MCF 10A (cell line): Measurements from ENCODE around the gene STK25. TPM values are rescaled to one million over a fixed set of nuclear protein-coding genes. Genes with fewer than 3 reads are reported as not detected.
"Not testable (repeated sequence)": the region's sequence is repeated elsewhere in the genome, so short reads cannot be mapped to it uniquely, and the experiment has no call there.

Experiments
- BruUV-seq: library from RNA; stranded (reverse); fragments of 400-500 nt; replicated peaks from 2 replicates; lab custom pipeline; 2021; lab: Mats Ljungman, UMichigan
- CTCF ChIA-PET: fragments of 300-600 bp; sonication (Branson Sonifier 250); formaldehyde crosslinking; extraction: SDS; loops from one replicate; lab custom pipeline; 2021; ENCODE audit warnings: antibody characterized with exemption, inconsistent platforms; lab: Yijun Ruan, JAX
- POLR2A ChIA-PET: fragments of 300-600, 350-650 bp; sonication (Branson Sonifier 250); formaldehyde crosslinking; extraction: SDS; loops from one replicate; lab custom pipeline; 2020; ENCODE audit warnings: antibody characterized with exemption, inconsistent platforms; lab: Yijun Ruan, JAX
- DNase-seq: peaks from one replicate; pipeline ENCODE4 v3.0.0-alpha.2; 2018; ENCODE audit not compliant: unreplicated experiment
- H3K27ac Mint-ChIP-seq: one replicate; pipeline ENCODE4 v1.8.0; 2022; ENCODE audit warnings: mild to moderate bottlenecking, low read depth, mixed read lengths; ENCODE audit not compliant: unreplicated experiment
- H3K27me3 Mint-ChIP-seq: one replicate; pipeline ENCODE4 v1.8.0; 2022; ENCODE audit warnings: mixed read lengths; ENCODE audit not compliant: insufficient read depth, unreplicated experiment
- H3K36me3 Mint-ChIP-seq: one replicate; pipeline ENCODE4 v1.8.0; 2022; ENCODE audit warnings: mild to moderate bottlenecking, moderate library complexity, mixed read lengths; ENCODE audit not compliant: insufficient read depth, unreplicated experiment
- H3K4me1 Mint-ChIP-seq: one replicate; pipeline ENCODE4 v1.8.0; 2022; ENCODE audit warnings: mixed read lengths; ENCODE audit not compliant: insufficient read depth, unreplicated experiment
- H3K4me3 Mint-ChIP-seq: one replicate; pipeline ENCODE4 v1.8.0; 2022; ENCODE audit warnings: mild to moderate bottlenecking, moderate library complexity, mixed read lengths; ENCODE audit not compliant: unreplicated experiment
- H3K9me3 Mint-ChIP-seq: one replicate; pipeline ENCODE4 v1.8.0; 2022; ENCODE audit warnings: mixed read lengths; ENCODE audit not compliant: unreplicated experiment
- intact Hi-C: fragments of 100-400 bp; cut with micrococcal nuclease; formaldehyde crosslinking; loops from 2 replicates; pipeline ENCODE4 v1.14.1; 2022
- total RNA-seq: library from RNA; stranded (reverse); gene quantifications from 2 replicates; pipeline ENCODE4 v1.2.3, GENCODE V29; 2022
- TF ChIP-seq, protein P1 (sequence below): fragments of 200-600 bp; IDR thresholded peaks from one replicate; pipeline ENCODE4 v1.8.0; 2022; ENCODE audit warnings: antibody characterized with exemption, mild to moderate bottlenecking; ENCODE audit not compliant: unreplicated experiment

The STK25 gene
- total RNA-seq, 1 experiment from 2014 or later, result 117 TPM

DNA sequence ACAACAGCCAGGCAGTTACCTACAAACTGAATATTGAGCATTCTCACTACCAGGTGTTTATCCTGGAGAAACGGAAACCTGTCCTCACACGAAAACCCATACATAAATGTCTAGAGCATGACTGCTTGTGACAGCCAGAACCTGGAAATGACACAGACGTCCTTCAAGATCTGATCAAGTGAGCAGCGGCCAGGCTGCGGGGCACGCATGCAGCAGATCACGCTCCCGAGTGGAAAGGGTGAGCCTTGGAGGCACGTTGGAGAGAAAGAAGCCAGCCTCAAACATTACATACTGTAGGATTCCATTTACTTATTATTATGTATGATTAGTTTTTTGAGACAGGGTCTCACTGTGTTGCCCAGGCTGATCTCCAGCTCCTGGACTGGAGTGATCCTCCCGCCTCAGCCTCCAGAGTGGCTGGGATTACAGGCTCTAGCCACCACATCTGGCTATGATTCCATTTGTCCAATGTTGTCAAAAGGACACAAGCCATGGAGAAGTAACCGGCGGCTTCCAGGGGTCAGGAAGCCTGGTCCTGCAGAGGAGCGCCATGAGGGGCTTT is 22.9 kb upstream of the STK25 start:
- Mint-ChIP-seq H3K27ac (no peak overlapping the region), H3K4me1 (no peaks in the 10 kb centered on the region), H3K27me3 (no peaks in the 10 kb centered on the region), H3K9me3 (no peaks in the 10 kb centered on the region), H3K4me3 (no peak overlapping the region), H3K36me3 (no peaks in the 10 kb centered on the region)
- no peak for DNase-seq
- ChIA-PET CTCF (no interaction called here), POLR2A (no interaction called here)
- BruUV-seq, result no TSS peak
- intact Hi-C loops, result no loop called here
- TF ChIP-seq, protein P1, sequence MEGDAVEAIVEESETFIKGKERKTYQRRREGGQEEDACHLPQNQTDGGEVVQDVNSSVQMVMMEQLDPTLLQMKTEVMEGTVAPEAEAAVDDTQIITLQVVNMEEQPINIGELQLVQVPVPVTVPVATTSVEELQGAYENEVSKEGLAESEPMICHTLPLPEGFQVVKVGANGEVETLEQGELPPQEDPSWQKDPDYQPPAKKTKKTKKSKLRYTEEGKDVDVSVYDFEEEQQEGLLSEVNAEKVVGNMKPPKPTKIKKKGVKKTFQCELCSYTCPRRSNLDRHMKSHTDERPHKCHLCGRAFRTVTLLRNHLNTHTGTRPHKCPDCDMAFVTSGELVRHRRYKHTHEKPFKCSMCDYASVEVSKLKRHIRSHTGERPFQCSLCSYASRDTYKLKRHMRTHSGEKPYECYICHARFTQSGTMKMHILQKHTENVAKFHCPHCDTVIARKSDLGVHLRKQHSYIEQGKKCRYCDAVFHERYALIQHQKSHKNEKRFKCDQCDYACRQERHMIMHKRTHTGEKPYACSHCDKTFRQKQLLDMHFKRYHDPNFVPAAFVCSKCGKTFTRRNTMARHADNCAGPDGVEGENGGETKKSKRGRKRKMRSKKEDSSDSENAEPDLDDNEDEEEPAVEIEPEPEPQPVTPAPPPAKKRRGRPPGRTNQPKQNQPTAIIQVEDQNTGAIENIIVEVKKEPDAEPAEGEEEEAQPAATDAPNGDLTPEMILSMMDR, result no peak

DNA sequence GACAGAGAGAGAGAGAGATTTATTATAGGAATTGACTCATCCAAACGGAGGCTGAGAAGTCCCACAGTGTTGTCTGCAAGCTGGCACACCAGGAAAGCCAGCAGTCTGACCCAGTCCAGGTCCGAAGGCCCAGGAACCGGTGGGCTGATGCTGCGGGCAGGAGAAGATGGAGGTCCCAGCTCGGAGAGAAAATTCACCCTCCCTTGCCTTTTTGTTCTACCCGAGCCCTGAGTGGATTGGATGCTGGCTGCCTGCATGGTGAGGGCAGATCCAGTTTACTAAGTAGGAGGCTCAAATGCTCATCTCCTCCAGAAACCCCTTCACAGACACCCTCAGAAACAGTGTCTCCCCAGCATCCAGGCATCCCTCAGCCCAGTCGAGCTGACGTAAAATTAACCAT is 22.2 kb upstream of the STK25 start:
- BruUV-seq, result no TSS peak
- Mint-ChIP-seq H3K4me3 (no peak overlapping the region), H3K9me3 (no peaks in the 10 kb centered on the region), H3K27ac (no peak overlapping the region), H3K36me3 (no peaks in the 10 kb centered on the region), H3K27me3 (no peaks in the 10 kb centered on the region), H3K4me1 (no peaks in the 10 kb centered on the region)
- TF ChIP-seq, protein P1, result no peak
- DNase-seq, result no peak
- ChIA-PET CTCF (interaction anchor here (0.7 kb wide), 1 partner anchor 96 kb away, joined by 3 read pairs; no protein-coding TSS in a partner anchor), POLR2A (no interaction called here)
- intact Hi-C loops, result no loop called here

DNA sequence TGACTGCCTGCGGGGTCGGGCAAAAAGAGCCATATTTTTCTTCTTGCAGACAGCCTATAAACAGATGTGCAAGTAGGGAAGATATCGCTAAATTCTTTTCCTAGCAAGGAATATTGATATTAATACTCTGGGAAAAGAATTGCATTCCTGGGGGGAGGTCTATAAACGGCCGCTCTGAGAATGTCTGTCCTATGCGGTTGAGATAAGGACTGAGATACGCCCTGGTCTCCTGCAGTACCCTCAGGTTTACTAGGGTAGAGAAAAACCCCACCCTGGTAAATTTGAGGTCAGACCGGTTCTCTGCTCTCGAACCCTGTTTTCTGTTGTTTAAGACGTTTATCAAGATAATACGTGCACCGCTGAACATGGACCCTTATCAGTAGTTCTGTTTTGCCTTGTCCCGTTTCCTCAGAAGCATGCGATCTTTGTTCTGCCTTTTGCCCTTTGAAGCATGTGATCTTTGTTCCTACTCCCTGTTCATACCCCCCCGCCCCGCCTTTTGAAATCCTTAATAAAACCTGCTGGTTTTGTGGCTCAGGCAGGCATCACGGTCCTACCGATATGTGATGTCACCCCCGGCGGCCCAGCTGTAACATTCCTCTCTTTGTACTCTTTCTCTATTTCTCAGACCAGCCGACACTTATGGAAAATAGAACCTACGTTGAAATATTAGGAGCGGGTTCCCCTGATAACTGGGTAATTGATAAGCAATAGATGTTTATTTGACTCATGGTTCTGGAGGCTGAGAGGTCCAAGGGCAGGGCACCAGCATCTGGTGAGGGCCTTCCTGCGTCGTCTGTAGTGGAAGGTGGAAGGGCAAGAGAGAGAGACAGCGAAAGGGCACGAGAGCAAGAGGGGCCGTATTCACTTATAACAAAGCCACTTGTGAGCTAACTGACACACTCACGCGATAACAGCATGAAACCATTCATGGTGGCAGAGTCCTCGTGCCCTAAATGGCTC is 17.7 kb upstream of the STK25 start:
- not testable (repeated sequence) for DNase-seq

DNA sequence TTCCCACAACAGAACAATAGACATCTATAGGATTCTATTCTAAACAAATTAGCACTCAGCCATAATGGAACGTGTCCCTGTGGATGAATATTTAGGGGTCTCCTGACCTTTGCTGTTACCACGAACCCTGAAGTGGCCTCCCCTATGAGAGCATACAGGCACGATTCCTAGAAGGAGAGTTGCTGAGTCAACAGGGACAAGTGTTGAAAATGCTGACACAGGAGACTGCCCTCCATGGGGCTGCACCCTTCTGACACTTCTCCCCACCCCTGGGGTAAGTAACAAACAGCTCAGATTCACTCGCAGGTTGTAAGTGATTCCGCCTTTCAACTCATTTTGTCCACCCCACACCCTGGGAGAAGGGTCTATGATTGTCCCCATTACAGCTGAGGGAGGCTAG is 14.1 kb upstream of the STK25 start:
- ChIA-PET POLR2A (no interaction called here), CTCF (interaction anchor here (0.7 kb wide), 1 partner anchor 23 kb away, joined by 3 read pairs; no protein-coding TSS in a partner anchor)
- BruUV-seq, result no TSS peak
- Mint-ChIP-seq H3K4me3 (no peak overlapping the region), H3K27ac (no peak overlapping the region), H3K36me3 (peaks cover 3% of the 10 kb centered on the region), H3K9me3 (peaks cover 4% of the 10 kb centered on the region), H3K4me1 (no peaks in the 10 kb centered on the region), H3K27me3 (no peaks in the 10 kb centered on the region)
- TF ChIP-seq, protein P1, result no peak
- no peak for DNase-seq
- intact Hi-C loops, result no loop called here

More for the DNA sequence above, 17.7 kb upstream of the STK25 start:
- H3K9me3 Mint-ChIP-seq, BruUV-seq, H3K36me3 Mint-ChIP-seq, H3K4me1 Mint-ChIP-seq, intact Hi-C loops, CTCF ChIA-PET, POLR2A ChIA-PET, H3K27me3 Mint-ChIP-seq, H3K27ac Mint-ChIP-seq, H3K4me3 Mint-ChIP-seq: not testable (repeated sequence)
